ENCODE data around the gene MPHOSPH9.
A peak's percentile ranks its signal among the peaks of the same experiment; 100 is the strongest.

The MPHOSPH9 gene

GRCh38 chr12:123127182-123127495 is 105.8 kb downstream of the MPHOSPH9 start:
- DNase-seq (ENCODE audit: low read depth), result no peak

- no peak for DNase-seq (ENCODE audit: low read depth)
These were observed 106.4 kb downstream of the MPHOSPH9 start for GRCh38 chr12:123126294-123127181.

- DNase-seq (ENCODE audit: low read depth), result no peak
These were observed 110.3 kb downstream of the MPHOSPH9 start for GRCh38 chr12:123122626-123123025.

- no peak for DNase-seq (ENCODE audit: low read depth)
These were observed 111.3 kb downstream of the MPHOSPH9 start for GRCh38 chr12:123121670-123122069.

GRCh38 chr12:123120452-123121166 is 112.3 kb downstream of the MPHOSPH9 start:
- DNase-seq (ENCODE audit: low read depth), result no peak

GRCh38 chr12:123119808-123120207 is 113.1 kb downstream of the MPHOSPH9 start:
- no peak for DNase-seq (ENCODE audit: low read depth)

- DNase-seq (ENCODE audit: low read depth), result no peak
These were observed 114.4 kb downstream of the MPHOSPH9 start for GRCh38 chr12:123118497-123118896.

- DNase-seq (ENCODE audit: low read depth), result no peak
These were observed 117.4 kb downstream of the MPHOSPH9 start for GRCh38 chr12:123115409-123116121.

GRCh38 chr12:123114304-123115083 is 118.4 kb downstream of the MPHOSPH9 start:
- DNase-seq (ENCODE audit: low read depth), result no peak

GRCh38 chr12:123113026-123113425 is 119.9 kb downstream of the MPHOSPH9 start:
- DNase-seq (ENCODE audit: low read depth), result no peak

- no peak for DNase-seq (ENCODE audit: low read depth)
These were observed 121.3 kb downstream of the MPHOSPH9 start for GRCh38 chr12:123111498-123112165.

GRCh38 chr12:123109319-123109772 is 123.6 kb downstream of the MPHOSPH9 start:
- no peak for DNase-seq (ENCODE audit: low read depth)

GRCh38 chr12:123108682-123109066 is 124.3 kb downstream of the MPHOSPH9 start:
- DNase-seq (ENCODE audit: low read depth), result no peak

GRCh38 chr12:123107926-123108681 is 124.8 kb downstream of the MPHOSPH9 start:
- DNase-seq (ENCODE audit: low read depth), result no peak

GRCh38 chr12:123106640-123107359 is 126.1 kb downstream of the MPHOSPH9 start:
- DNase-seq (ENCODE audit: low read depth), result peak; percentile 42

- DNase-seq (ENCODE audit: low read depth), result no peak
These were observed 127.6 kb downstream of the MPHOSPH9 start for GRCh38 chr12:123105211-123105826.

GRCh38 chr12:123104809-123105208 is 128.1 kb downstream of the MPHOSPH9 start:
- DNase-seq (ENCODE audit: low read depth), result no peak

Measured in activated gamma-delta T cell treated with anti-CD3 and anti-CD28 coated beads, Interleukin-2, amount 50 U/mL, for 16 hours (primary cell).